A204.1 (cell line): ENCODE measurements around the gene CDH23.

Experiments
- FAIRE-seq: peaks from 2 replicates; lab custom pipeline; 2012; peaks lifted over from hg19 to GRCh38; lab: Jason Lieb, UNC

The CDH23 gene

DNA sequence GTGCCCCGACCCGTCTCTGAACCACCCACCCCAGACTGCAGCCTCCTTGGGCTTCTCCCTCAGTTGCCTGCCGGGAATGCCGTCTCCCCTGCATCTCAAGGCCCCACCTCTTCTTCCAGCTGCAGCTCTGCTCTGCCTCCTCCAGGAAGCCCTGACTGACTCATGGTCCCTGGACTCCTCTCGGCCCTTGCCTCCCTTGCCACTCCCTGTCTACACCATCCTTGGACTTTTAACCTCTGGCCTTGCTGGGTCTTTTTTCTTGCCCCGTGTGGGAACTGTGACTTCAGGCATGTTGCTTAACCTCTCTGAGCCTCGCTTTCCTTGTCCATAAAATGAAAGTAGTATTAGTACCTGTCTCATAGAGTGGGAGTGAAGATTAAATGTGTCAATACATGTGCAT lies 266.6 kb downstream of the CDH23 start:
- no peak for FAIRE-seq

DNA sequence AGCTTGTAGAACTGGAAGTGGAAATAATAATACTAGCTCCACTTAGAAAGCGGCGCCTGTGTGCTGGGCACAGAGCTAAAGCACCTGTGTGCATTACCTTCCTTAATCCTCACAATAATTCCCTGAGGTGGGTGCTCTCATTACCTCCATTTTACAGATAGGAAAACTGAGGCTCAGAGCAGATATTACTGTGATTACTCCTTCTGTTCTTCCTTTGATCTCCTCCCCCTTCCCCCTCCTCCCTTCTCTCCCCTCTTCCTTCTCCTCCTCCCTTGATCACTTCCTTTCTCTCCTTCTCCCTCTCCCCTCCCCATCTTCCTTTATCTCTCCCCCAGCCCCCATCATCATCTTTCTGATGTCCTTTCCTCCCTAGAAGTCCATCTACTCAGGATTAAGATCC lies 267.9 kb downstream of the CDH23 start:
- no peak for FAIRE-seq

DNA sequence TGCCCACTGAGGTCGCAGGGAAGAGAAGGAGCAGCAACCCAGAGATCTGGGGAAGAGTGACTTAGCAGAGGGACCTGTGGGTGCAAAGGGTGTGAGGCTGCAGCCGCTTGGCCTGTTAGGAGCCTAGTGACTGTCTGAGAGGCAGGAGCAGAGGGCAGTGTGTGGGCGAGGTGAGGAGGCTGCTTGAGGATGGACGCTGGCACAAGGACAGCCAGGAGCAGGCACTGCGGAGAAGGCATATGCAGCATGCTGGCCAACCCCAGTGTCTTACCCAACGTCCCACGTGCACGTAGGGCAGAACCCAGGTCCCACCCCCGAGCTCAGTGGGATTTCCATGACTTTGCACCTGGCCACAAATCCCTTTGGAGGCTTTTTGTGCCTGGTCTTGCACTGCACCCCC lies 268.7 kb downstream of the CDH23 start:
- no peak for FAIRE-seq

DNA sequence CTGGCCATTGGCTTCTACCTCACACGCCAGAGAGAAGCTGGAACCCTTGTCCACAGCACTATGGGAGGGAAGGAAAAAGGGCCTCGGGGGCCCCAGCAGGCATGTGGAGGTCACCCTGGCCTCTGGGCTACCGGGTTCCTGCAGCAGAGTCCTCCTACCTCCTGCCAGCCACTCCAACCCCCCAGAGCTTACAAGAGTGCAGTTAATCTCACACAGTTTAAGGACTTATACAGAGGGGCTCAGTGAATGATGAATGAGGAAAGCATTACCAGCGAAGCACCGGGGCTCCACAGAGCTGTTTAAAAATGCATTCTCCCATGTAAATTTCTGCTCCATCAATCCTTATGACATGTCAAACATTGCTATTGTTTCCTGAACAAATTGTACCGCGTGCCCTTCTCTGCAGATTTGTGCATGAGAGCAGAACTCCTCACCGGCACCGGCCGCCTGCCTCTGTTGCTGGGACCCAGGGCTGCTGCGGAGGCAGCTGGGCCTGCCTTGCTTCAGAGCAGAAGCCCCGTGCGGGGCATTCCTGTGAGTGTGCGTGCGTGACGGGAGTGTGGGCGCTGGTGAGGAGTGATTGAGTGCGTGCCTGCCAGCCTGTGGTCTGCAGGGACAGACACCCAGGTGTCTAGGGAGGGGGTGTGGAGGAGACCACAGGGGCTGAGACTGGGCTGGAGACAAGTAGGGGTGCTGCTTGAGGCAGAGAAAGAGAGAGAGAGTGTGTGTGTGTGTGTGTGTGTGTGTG lies 270.1 kb downstream of the CDH23 start:
- no peak for FAIRE-seq

DNA sequence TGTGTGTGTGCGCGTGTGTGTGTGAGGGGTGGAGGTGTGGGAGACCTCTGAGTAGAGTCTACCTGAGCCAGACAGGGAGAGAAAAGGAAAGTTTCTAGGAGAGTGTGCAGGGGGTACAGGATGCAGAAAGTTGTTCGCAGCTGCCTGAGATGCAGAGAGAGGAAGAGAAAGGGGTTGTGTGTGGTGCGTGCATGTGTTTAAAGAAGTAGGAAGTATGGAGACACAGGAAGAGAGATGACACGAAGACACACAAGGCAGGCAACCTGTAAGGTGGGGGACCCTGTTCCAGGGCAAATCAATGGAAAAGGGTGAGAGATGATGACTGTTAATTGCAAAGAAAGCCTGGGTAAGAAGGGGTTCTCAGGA lies 270.6 kb downstream of the CDH23 start:
- no peak for FAIRE-seq

DNA sequence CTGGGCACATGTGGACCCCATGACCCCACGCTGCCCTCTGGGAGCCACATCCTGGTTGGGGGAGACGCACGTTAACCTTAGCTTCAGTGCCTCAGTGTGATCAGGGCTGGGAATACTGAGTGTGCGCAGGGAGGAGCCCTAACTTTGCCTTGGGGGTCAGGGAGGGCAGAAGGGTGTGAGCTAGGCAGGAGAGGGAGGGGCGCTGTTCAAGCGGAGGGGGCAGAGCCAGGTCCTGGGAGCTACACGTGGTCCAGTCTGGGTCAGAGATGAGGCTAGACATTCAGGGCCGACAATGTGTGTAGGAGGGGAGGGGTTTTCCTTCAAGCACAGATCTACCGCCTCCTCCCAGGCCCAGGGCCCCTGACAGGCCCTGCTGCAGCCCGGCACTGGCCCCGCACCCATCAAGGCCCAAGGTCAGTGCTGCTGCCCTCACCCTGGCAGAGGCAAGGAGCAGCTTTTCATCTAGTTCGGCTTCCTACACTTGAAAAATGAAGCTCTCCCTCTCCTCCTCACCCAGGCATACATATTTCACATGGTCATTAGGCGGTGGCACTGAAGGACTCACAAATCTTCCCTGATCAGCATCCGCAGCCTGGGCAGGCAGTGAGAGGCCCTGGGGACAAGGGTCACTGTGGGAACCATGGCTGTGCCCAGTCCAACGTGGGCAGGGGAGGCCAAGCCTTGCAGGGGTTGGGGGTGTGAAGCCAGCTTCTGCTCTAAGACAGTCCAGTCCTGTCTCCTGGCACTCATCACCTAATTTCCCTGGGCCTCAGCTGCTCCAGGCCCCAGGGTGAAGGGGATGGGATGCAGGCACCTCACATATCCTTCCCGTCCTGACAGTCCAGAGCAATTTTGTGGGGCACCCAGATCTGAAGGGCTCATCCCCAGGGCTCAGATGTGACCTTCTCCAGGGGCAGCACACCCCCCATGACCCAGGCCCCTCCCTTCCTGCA lies 275.6 kb downstream of the CDH23 start:
- FAIRE-seq: no peak

DNA sequence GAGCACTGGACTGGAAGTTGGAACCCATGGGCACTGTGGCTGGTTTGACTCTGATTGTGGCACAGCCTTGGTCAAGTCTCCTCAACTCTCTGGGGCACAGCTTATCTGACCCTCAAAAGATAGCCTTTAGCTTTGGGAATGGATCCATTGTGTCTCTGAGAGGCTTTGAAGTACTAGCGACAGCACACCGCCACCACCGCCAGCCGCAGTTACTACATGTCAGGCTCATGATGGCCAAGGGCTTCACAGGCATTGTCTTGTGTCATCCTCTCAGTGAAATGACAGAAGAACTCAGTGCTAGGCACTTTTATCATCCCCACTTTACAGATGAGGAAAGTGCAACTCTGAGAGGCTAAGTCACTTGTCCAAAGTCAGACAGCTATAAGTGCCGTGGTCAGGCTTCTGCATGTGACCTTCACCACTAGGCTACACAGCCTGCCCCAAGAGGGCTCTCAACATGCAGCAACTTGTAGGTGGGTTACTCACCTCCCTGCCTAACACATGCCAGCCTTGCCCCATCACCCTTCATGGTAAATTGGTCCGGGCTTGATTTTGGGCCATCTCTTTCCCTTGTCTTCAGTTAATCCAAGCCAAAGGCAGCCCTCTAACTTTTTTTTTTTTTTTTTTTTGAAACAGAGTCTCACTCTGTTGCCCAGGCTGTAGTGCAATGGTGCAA lies 278.7 kb downstream of the CDH23 start:
- no peak for FAIRE-seq

DNA sequence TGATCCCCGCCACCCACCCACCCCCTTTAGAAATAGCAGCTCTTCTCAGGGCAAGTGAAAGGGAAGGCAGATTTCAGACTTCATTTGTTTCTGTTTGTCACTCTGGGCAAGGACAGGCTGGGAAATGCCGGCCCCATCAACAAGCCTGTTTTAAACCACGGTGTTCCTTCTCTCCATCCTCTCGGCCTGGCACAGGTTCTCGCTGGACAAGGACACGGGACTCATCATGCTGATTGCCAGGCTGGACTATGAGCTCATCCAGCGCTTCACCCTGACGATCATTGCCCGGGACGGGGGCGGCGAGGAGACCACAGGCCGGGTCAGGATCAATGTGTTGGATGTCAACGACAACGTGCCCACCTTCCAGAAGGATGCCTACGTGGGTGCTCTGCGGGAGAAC lies 280.5 kb downstream of the CDH23 start:
- no peak for FAIRE-seq

DNA sequence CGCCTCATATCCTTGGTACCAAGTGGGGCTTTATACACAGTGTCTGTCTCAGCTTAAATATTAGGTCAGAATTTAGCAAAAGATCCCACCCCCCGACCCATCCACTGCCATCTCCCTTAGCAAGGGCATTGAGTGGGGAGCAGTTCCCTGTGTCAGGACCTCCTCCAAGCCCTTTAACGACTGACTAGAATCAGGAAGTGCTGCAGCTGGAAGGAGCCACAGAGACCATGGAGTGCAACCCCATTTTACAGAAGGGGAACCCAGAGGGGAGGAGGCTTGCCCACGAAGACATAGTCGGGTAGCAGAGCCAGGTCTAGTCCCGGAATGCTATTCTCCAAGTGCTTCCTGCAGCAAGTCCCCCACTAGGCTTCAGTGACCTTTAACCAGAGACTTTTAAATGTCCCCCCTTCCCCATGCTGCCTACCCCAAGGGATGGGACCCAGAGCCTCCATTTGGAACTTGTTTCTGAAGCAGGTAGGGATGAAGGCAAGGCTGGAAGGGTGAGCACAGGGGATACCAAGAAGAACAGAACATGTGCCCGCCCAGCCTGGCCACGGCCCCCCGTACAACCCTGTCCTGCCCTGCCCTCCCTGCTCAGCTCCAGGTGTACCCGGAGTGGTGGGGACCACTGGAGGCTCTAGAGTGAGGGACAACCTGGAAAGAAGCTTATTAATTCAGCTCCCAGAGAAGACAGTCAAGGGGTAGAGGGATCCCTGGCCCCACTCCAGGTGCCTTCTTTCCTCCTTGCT lies 281.5 kb downstream of the CDH23 start:
- no peak for FAIRE-seq

DNA sequence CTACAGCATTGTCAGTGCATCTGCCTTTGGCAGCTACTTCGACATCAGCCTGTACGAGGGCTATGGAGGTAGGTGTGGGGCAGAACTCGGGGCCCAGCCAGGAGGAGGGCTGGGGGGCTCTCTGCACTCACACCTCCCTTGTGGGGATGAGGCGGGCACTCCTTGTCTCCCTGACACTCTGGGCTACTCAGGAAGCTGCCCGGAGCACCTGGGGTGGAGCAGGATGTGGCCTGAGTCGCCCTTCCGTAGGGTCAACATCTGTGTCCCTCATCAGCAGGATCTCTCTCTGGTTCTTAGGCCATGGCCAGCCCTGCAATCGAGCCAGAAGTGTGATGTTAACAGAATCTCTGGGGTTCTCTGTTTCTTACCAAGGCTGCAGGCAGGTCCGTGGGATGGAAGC lies 282.7 kb downstream of the CDH23 start:
- no peak for FAIRE-seq

DNA sequence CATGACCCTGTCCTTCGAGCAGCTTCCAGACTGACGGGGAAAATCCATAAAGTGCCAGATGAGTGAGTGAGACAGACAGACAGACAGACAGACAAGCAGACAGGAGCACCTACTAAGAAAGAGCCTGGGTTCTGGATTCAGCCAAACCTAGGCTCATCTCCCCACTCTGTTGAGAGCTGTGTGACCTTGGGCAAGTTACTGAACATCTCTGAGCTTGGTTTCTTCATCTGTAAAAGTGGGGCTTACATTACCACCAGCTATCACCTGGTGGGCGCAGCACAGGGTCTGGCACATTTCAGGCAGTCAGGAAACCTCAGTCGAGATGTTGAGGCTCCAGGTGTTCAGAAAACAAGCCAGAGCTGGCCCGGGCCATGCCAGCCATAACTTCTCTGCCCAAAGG lies 285.3 kb downstream of the CDH23 start:
- no peak for FAIRE-seq

DNA sequence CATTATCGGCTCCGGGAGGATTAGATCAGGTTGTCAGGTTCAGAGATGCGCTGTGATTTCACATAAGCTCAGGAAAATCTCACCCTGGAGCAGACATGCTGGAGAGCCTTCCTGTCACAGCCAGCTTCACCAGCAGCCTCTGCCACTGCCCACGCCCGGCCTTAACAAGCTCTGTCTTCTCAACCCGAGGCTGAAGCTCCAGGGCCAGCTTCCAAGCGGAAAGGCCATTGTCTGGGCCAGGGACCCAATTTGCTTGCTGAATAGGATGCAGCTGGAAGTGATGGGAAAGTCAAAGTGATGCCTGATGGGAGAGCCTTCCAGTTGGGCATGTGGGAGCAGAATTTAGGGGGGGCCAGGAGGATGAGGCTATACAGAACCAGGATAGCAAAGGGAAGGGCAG lies 286.6 kb downstream of the CDH23 start:
- FAIRE-seq: no peak

DNA sequence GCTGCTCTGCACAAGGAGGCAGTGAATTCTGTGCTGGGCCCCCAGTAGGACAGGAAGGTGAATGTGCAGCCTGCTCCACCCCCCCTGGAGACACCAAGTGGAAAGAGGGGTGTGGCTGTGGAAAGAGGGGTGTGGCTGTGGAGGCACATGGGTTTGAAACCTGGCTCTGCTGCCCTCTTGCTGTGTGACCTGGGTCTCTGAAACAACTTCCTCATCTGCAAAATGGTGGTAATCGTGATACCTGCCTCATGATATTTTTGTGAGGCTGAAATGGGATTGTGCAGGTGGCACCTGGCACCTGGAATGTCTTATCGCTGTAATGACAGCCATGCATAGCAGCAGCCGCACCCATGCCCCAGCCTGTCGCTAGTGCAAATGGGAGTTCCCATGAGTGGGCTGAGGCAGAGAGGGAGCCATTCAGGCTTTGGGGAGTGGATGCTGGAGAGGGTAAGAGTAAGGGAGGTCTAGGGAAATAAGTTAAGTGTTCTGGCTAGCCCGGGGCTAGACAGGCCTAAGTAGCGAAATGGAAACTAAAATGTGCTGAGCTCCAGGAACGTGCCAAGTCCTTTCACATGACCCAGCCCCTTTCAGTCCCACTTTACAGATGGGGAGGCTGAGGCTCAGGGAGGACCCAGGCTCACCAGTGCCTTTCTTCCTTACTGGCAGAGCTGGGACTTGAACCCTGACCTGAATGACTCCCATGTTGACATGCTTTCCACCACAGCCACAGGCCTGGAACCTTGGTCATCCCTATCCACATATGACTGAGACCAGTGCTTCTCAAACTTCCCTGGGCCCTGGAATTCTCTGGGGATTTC lies 287.8 kb downstream of the CDH23 start:
- FAIRE-seq: no peak

DNA sequence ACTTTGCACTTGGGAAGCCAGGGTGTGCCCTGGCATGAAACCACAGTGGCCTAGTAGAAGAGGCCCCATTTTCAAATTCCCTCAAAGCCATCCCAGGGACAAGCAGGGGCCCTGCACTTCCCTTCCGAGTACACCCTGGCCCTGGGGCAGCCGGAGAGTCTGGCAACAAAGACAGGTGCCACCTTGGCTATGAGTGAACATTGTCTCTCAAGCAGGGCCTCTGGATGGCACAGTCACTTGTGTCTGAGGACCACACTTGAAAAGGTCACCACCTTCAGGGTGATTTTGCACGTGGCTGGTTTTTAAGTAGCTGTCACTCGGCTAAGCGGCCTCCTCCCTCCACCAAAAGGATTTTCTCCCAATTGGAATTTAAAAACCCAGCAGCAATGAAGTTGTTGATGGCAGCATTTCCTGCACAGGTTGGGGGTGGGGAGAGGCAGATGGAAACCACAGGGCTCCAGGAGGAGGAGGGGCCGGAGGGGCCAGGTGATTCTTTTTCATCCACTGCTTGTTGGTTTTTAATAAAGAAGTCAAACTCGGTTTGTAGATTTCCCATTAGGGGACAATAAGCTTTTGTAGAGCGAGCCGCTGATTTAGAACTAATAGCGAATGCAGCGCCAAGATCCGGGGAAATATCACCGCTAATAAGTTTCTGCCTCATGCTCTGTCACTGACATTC lies 289.0 kb downstream of the CDH23 start:
- FAIRE-seq: no peak

DNA sequence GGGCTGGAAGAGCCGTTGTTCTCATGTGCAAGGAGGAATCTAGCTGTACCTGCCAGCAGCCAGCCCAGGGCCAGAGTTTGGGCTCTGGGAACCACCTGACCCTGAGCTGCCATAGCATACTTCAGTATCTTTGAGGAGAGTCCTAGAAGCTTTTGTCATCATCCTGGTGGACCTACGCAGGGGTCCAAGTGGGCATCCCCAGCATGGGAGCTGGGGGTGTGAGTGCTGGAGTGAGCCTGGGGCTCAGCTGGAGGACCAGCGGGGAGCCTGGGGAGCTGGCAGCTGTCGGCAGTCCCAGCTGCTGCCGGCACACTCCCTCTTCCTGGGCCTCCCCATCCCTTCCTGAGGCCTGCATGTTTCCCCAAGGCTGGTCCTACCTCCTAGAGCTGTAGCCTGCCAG lies 290.4 kb downstream of the CDH23 start:
- FAIRE-seq: no peak

DNA sequence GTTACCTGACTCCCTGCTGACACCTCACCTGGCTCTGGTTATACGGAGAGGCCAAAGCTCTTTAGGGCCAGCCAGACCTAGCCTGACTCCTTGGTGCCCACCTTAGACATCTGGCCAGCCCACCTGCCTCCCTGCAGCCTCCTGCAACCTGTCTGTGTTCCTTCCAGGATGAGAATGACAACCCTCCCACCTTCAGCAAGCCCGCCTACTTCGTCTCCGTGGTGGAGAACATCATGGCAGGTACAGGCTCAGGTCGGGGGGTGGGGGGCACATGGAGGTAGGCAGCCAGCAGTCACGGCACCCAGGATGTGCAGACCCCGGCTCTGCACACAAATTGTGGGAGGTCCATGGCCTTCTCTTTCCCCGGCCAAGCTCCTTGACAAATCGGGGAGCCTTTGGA lies 290.8 kb downstream of the CDH23 start:
- FAIRE-seq: no peak

DNA sequence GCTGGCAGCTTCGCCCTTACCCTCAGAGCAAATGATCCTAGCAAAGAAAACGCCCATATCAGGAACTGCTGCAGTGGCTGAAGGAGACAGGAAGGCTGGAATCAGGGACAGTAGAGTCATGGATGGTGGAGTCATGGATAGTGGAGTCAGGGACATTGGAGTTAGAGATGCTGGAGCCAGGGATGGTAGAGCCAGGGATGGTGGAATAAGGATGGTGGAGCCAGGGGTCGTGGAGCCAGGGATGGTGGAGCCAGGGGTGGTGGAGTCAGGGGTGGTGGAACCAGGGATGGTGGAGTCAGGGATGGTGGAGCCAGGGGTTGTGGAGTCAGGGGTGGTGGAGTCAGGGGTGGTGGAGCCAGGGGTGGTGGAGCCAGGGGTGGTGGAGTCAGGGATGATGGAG lies 291.5 kb downstream of the CDH23 start:
- no peak for FAIRE-seq

DNA sequence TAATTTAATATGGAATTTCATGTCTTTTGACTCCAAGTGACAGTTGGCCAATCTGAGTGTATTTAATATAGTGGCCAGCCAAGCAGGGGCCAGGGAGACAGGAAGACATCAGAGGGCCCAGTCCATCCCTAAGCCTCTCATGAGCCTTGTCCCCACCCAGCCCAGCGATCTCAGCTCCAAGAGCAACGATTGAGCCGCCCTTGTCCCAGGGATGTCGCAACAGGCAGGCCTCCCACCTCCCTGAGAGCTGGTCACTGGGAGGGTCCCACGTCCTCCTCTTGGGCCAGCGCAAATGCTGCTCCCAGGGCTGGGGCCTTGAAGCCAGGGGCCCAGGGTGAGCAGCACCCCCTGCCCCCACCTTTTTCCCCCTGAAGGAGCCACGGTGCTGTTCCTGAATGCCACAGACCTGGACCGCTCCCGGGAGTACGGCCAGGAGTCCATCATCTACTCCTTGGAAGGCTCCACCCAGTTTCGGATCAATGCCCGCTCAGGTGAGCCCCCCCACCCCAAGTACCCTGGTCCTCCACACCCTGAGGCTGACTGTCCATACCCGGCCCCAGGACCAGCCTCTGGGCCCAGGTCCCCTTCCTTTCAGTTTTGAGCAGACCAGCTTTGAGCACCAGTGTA lies 293.5 kb downstream of the CDH23 start:
- FAIRE-seq: no peak

DNA sequence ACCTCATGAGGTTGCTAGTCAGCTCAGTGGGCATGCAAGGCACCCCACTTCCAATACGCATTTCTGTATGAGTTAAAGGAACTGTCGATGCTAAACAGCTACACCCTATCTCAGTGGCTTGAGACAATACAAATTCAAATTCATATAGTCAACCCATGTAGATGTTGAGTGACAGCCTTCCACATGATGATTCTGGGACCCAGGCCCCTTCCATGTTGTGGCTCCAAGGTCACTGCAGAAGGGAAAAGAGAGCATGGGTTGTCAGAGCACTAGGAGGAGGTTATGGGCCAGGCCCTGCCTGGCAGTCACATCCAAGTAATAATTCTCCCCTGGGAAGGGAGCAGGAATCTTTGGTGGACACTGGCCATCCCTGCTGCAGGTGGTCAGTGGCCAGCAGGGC lies 294.7 kb downstream of the CDH23 start:
- no peak for FAIRE-seq

DNA sequence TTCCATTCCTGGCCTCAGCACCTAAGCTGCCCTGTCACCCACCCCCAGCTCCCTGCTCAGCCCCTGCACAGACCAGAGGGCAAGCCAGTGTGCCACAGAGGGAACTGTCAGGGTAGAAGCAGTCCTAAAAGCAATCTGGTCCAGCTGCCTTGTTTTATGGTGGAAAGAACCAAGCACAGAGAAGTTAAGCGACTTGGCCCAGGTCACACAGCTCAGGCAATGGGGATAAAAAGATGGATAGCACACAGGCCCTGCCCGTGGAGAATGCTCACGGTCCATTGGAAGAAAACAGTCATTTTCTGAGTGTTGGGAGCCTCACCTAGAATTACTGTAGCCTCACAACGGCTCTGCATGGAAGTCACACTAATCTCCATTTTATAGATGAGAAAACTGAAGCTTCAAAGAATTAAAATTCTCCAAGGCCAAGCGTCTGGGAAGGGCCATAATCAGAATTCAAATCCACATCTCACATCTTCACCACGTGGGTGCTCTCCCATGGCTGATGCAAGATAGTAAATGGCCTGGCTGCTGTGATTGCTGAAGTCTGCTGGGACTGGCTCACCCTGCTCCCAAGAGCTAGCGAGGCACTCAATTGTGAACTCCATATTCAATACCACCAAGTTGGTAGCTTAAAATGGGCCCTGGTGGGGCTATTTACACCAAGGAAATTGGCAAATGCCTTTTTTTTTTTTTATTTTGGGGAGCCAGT lies 296.0 kb downstream of the CDH23 start:
- no peak for FAIRE-seq
